H1 (cell line): ENCODE measurements around the gene POLR3GL. TPM values are rescaled to one million over a fixed set of nuclear protein-coding genes. Genes with fewer than 3 reads are reported as not detected.

ENCODE experiments used
- CTCF ChIA-PET: fragments of 300-600 bp; sonication (Branson Sonifier 250); formaldehyde crosslinking; loops from one replicate; lab custom pipeline; 2021; ENCODE audit not compliant: partially characterized antibody; lab: Charles Lee
- POLR2A ChIA-PET: fragments of 300-600 bp; sonication (Branson Sonifier 250); formaldehyde crosslinking; loops from one replicate; lab custom pipeline; 2021; ENCODE audit warnings: inconsistent platforms; ENCODE audit not compliant: partially characterized antibody; lab: Charles Lee
- DNase-seq, 2 experiments: peaks; one replicate each; pipeline versions ENCODE4 v3.0.0 to v3.0.0-alpha.2; 2010 to 2022; ENCODE audit warnings: low spot score in 2 of 2, low read depth in 1 of 2, mixed read lengths in 1 of 2
- FAIRE-seq: peaks from 2 replicates; lab custom pipeline; 2011; peaks lifted over from hg19 to GRCh38; lab: Jason Lieb, UNC
- H2AFZ ChIP-seq: 2 replicates; pipeline ENCODE4 v1.8.1; 2012; ENCODE audit warnings: low read length, inconsistent platforms
- H2AK5ac ChIP-seq: 2 replicates; pipeline ENCODE4 v1.6.1; 2013; ENCODE audit warnings: low read depth, low read length
- H2BK120ac ChIP-seq: replicated peaks from 2 replicates; pipeline ENCODE3; 2013; ENCODE audit warnings: low read depth, low read length, inconsistent platforms
- H2BK12ac ChIP-seq: 2 replicates; pipeline ENCODE4 v1.6.1; 2013; ENCODE audit warnings: low read depth, low read length
- H2BK15ac ChIP-seq: 2 replicates; pipeline ENCODE4 v1.6.1; 2013; ENCODE audit warnings: low read length
- H2BK20ac ChIP-seq: 2 replicates; pipeline ENCODE4 v1.6.1; 2013; ENCODE audit warnings: low read length
- H2BK5ac ChIP-seq: 2 replicates; pipeline ENCODE4 v1.6.1; 2013; ENCODE audit warnings: low read depth, low read length
- H3K14ac ChIP-seq: 2 replicates; pipeline ENCODE4 v1.6.1; 2013; ENCODE audit warnings: inconsistent platforms; ENCODE audit not compliant: insufficient read length
- H3K18ac ChIP-seq: 2 replicates; pipeline ENCODE4 v1.6.1; 2013; ENCODE audit warnings: low read length; ENCODE audit errors: extremely low read depth
- H3K23ac ChIP-seq: 2 replicates; pipeline ENCODE4 v1.6.1; 2013; ENCODE audit warnings: inconsistent platforms; ENCODE audit not compliant: insufficient read length
- H3K23me2 ChIP-seq: 2 replicates; pipeline ENCODE4 v1.6.1; 2013; ENCODE audit warnings: low read depth, low read length
- H3K27ac ChIP-seq: 2 replicates; pipeline ENCODE4 v1.6.1; 2011; ENCODE audit warnings: low read depth, low read length, inconsistent platforms
- H3K27me3 ChIP-seq, 4 experiments: replicated peaks in 1 of 4; 1 replicate in 1 of 4; 2 replicates in 3 of 4; pipeline versions ENCODE4 v1.6.1 to v1.8.1; 2011 to 2013; ENCODE audit warnings: low read length in 3 of 4, mild to moderate bottlenecking in 3 of 4, inconsistent platforms in 2 of 4, mixed read lengths in 2 of 4, moderate library complexity in 1 of 4; ENCODE audit not compliant: control insufficient read depth in 3 of 4, insufficient read depth in 3 of 4; ENCODE audit errors: extremely low read depth in 1 of 4
- H3K36me3 ChIP-seq, 4 experiments: 2 replicates each; pipeline versions ENCODE4 v1.6.1 to v1.8.1; 2011 to 2013; ENCODE audit warnings: mild to moderate bottlenecking in 4 of 4, low read length in 3 of 4, moderate library complexity in 2 of 4, control low read depth in 1 of 4, inconsistent platforms in 1 of 4; ENCODE audit not compliant: insufficient read depth in 4 of 4, control insufficient read depth in 2 of 4
- H3K4ac ChIP-seq: replicated peaks from 2 replicates; pipeline ENCODE3; 2013; ENCODE audit warnings: low read length, low read depth, mixed read lengths, inconsistent platforms; ENCODE audit not compliant: insufficient read length
- H3K4me1 ChIP-seq, 4 experiments: replicated peaks in 1 of 4; 1 replicate in 1 of 4; 2 replicates in 3 of 4; pipeline versions ENCODE4 v1.6.1 to v1.8.1; 2011 to 2013; ENCODE audit warnings: low read length in 3 of 4, inconsistent platforms in 2 of 4, mixed read lengths in 1 of 4; ENCODE audit not compliant: insufficient read depth in 4 of 4, control insufficient read depth in 3 of 4
- H3K4me2 ChIP-seq, 2 experiments: 2 replicates each; pipeline versions ENCODE4 v1.6.1 to v1.8.1; 2011 to 2013; ENCODE audit warnings: low read depth in 2 of 2, low read length in 2 of 2, control low read depth in 1 of 2, inconsistent platforms in 1 of 2, mild to moderate bottlenecking in 1 of 2; ENCODE audit not compliant: insufficient read depth in 1 of 2
- H3K4me3 ChIP-seq, 4 experiments: fragments of 200-600, 300-600 bp in 1 of 4; sonication (generic), shearing (Covaris generic), sonication (Bioruptor Twin) in 1 of 4; 2 replicates each; pipeline versions ENCODE4 v1.5.1 to v1.8.1; 2011 to 2016; ENCODE audit warnings: low read length in 4 of 4, low read depth in 3 of 4, control low read depth in 2 of 4, inconsistent platforms in 2 of 4, mild to moderate bottlenecking in 2 of 4, mixed read lengths in 1 of 4, moderate library complexity in 1 of 4; ENCODE audit not compliant: insufficient read depth in 2 of 4; ENCODE audit errors: extremely low read depth in 1 of 4
- H3K56ac ChIP-seq: replicated peaks from 2 replicates; pipeline ENCODE3; 2013; ENCODE audit warnings: low read depth, mild to moderate bottlenecking, mixed read lengths, low read length, inconsistent platforms; ENCODE audit not compliant: insufficient read length
- H3K79me1 ChIP-seq: 2 replicates; pipeline ENCODE4 v1.6.1; 2013; ENCODE audit warnings: low read depth, low read length, control low read depth
- H3K79me2 ChIP-seq, 2 experiments: 2 replicates each; pipeline versions ENCODE4 v1.6.1 to v1.8.1; 2012 to 2013; ENCODE audit warnings: low read length in 2 of 2, mild to moderate bottlenecking in 2 of 2, inconsistent platforms in 1 of 2; ENCODE audit not compliant: insufficient read depth in 2 of 2, control insufficient read depth in 1 of 2
- H3K9ac ChIP-seq, 4 experiments: replicated peaks in 1 of 4; 1 replicate in 1 of 4; 2 replicates in 3 of 4; pipeline versions ENCODE4 v1.6.1 to v1.8.1; 2011 to 2013; ENCODE audit warnings: low read depth in 3 of 4, low read length in 3 of 4, control low read depth in 2 of 4, mild to moderate bottlenecking in 2 of 4, moderate library complexity in 2 of 4, inconsistent platforms in 1 of 4; ENCODE audit errors: extremely low read depth in 1 of 4
- H3K9me3 ChIP-seq, 2 experiments: 2 replicates each; pipeline versions ENCODE4 v1.6.1 to v1.8.1; 2012 to 2013; ENCODE audit warnings: mild to moderate bottlenecking in 2 of 2, moderate library complexity in 2 of 2, control low read depth in 1 of 2, inconsistent platforms in 1 of 2, low read depth in 1 of 2, low read length in 1 of 2, mixed read lengths in 1 of 2; ENCODE audit not compliant: insufficient read depth in 2 of 2
- H4K20me1 ChIP-seq, 2 experiments: replicated peaks in 1 of 2; 2 replicates each; pipeline versions ENCODE3 to v1.8.1; 2011 to 2013; ENCODE audit warnings: inconsistent platforms in 2 of 2, low read length in 2 of 2, mild to moderate bottlenecking in 1 of 2; ENCODE audit not compliant: insufficient read depth in 2 of 2, control insufficient read depth in 1 of 2
- H4K5ac ChIP-seq: 2 replicates; pipeline ENCODE4 v1.6.1; 2013; ENCODE audit warnings: low read length, low read depth, mixed read lengths, inconsistent platforms; ENCODE audit not compliant: insufficient read length
- H4K8ac ChIP-seq: 2 replicates; pipeline ENCODE4 v1.8.0; 2013; ENCODE audit warnings: mild to moderate bottlenecking, moderate library complexity, low read length, inconsistent platforms; ENCODE audit not compliant: insufficient read depth; ENCODE audit errors: extremely low read depth
- H4K91ac ChIP-seq: replicated peaks from 2 replicates; pipeline ENCODE3; 2013; ENCODE audit warnings: low read length, mixed read lengths, inconsistent platforms; ENCODE audit not compliant: insufficient read length
- CBX8 ChIP-seq: fragments of 300-800, 300-1000 bp; sonication (generic); IDR thresholded peaks from 2 replicates; pipeline ENCODE4 v1.7.1; 2016; ENCODE audit warnings: low read depth, low read length, borderline replicate concordance
- EGR1 ChIP-seq: IDR thresholded peaks from 2 replicates; pipeline ENCODE4 v1.6.1; 2011; ENCODE audit warnings: low read depth, low read length, borderline replicate concordance
- KDM4A ChIP-seq: IDR thresholded peaks from one replicate; pipeline ENCODE4 v1.7.1; 2012; ENCODE audit warnings: low read depth, mild to moderate bottlenecking, moderate library complexity, low read length, inconsistent platforms; ENCODE audit not compliant: severe bottlenecking
- TCF12 ChIP-seq: IDR thresholded peaks from 2 replicates; pipeline ENCODE4 v1.6.1; 2011; ENCODE audit warnings: low read depth, mild to moderate bottlenecking, low read length
- WGBS, 2 experiments: shearing (Covaris generic) in 1 of 2; methylation state at CpG; one replicate each; pipeline versions ENCODE4 v1.1.6 to v1.1.7; 2013 to 2015; ENCODE audit warnings: low lambda C conversion rate in 2 of 2, mixed read lengths in 2 of 2, inconsistent platforms in 1 of 2, low coverage in 1 of 2, missing lambda C conversion rate in 1 of 2; ENCODE audit not compliant: insufficient replicate concordance in 2 of 2, insufficient coverage in 1 of 2, insufficient read length in 1 of 2; ENCODE audit errors: extremely low coverage in 1 of 2, missing lambda C conversion rate in 1 of 2; 5-methylcytosine and 5-hydroxymethylcytosine counted together
- polyA plus RNA-seq, 7 experiments: library from polyadenylated mRNA; depleted of rRNA in 3 of 7; stranded (reverse) in 5 of 7; unstranded in 2 of 7; fragments of >200 nt in 5 of 7; fragments of 200-250 nt in 2 of 7; gene quantifications; 1 replicate in 5 of 7; 2 replicates in 1 of 7; 4 replicates in 1 of 7; pipeline versions ENCODE4 v1.2.1 to v1.2.3, GENCODE V29; 2011 to 2013; ENCODE audit warnings: missing spikeins in 2 of 7, mixed read lengths in 2 of 7
- total RNA-seq: library from RNA; stranded (reverse); fragmentation: NEBNext Ultra II Directional; extraction: Animal tissue kit (Norgen Biotek cat#: 25700); gene quantifications from 2 replicates; pipeline ENCODE4 v1.2.1, GENCODE V29; 2021

POLR3GL gene
- total and polyA plus RNA-seq, 2 of the 8 experiments (the other 6 are each of a cell fraction or from before 2014, with no cell fraction given), result 3.1 to 3.9 TPM

- no peak overlapping the region for H3K18ac ChIP-seq
- no peak overlapping the region for H3K23ac ChIP-seq
- no peak overlapping the region for H2BK5ac ChIP-seq
- H3K36me3 ChIP-seq, result peaks cover 9 to 18% (median 13%) of the 10 kb centered on the region in 4 experiments; a peak in 7 of 8 replicates
- H3K4ac ChIP-seq, result no peak overlapping the region
- ChIA-PET CTCF (interaction anchor here (0.9 to 12.6 kb wide), 4 partner anchors 10 to 98 kb away, joined by 3 to 93 read pairs (median 4); partner anchors contain the start of gene ITGA10), POLR2A (interaction anchor here (1.1 to 13.7 kb wide), 5 partner anchors 4 to 63 kb away, joined by 3 to 218 read pairs (median 10); partner anchors contain the start of gene TXNIP)
- no peaks in the 10 kb centered on the region for H3K23me2 ChIP-seq
- FAIRE-seq, result no peak
- H2AK5ac ChIP-seq, result no peak overlapping the region
- no peak overlapping the region for H2BK15ac ChIP-seq
- H4K5ac ChIP-seq, result no peak overlapping the region
- WGBS, 2 experiments, result 90% methylated on average over 5 of the region's 5 CpGs; no CpG with 5 or more reads in 1 of the 2 experiments
- no peak overlapping the region for H3K14ac ChIP-seq
- no peaks in the 10 kb centered on the region for H4K20me1 ChIP-seq
- H3K27me3 ChIP-seq, result no peaks in the 10 kb centered on the region
- no peak overlapping the region for H3K4me3 ChIP-seq
- H3K27ac ChIP-seq, result no peak overlapping the region
- H3K79me2 ChIP-seq, result peaks cover 0 to 2% of the 10 kb centered on the region in 2 experiments; a peak in 1 of 4 replicates
- H4K8ac ChIP-seq, result no peak overlapping the region
- H4K91ac ChIP-seq, result no peak overlapping the region
- no peak overlapping the region for H2AFZ ChIP-seq
- no peak overlapping the region for H3K56ac ChIP-seq
- no peak overlapping the region for H2BK120ac ChIP-seq
- peaks cover 0 to 6% (median 3%) of the 10 kb centered on the region in 4 experiments; a peak in 6 of 7 replicates for H3K4me1 ChIP-seq
- H3K79me1 ChIP-seq, result no peaks in the 10 kb centered on the region
- H3K4me2 ChIP-seq, result no peak overlapping the region
- H3K9ac ChIP-seq, result no peak overlapping the region
- no peak for DNase-seq
- H2BK12ac ChIP-seq, result no peak overlapping the region
- no peak overlapping the region for H2BK20ac ChIP-seq
- H3K9me3 ChIP-seq, result no peaks in the 10 kb centered on the region
- no peak for TF ChIP-seq TCF12
- no peak for TF ChIP-seq KDM4A
- no peak for TF ChIP-seq CBX8
- TF ChIP-seq EGR1, result no peak
Measured at GRCh38 chr1:145988773-145989172, 24.3 kb downstream of the POLR3GL start.
